HG03342 (cell line): ENCODE measurements around the gene ITGB3.
"Not testable (repeated sequence)": the region's sequence is repeated elsewhere in the genome, so short reads cannot be mapped to it uniquely, and the experiment has no call there.

Experiments
- ATAC-seq: cut with Tn5 transposase; IDR thresholded peaks from one replicate; pipeline ENCODE4 v1.9.1; 2021; ENCODE audit warnings: mild to moderate bottlenecking, moderate library complexity; ENCODE audit not compliant: unreplicated experiment

Gene ITGB3

DNA sequence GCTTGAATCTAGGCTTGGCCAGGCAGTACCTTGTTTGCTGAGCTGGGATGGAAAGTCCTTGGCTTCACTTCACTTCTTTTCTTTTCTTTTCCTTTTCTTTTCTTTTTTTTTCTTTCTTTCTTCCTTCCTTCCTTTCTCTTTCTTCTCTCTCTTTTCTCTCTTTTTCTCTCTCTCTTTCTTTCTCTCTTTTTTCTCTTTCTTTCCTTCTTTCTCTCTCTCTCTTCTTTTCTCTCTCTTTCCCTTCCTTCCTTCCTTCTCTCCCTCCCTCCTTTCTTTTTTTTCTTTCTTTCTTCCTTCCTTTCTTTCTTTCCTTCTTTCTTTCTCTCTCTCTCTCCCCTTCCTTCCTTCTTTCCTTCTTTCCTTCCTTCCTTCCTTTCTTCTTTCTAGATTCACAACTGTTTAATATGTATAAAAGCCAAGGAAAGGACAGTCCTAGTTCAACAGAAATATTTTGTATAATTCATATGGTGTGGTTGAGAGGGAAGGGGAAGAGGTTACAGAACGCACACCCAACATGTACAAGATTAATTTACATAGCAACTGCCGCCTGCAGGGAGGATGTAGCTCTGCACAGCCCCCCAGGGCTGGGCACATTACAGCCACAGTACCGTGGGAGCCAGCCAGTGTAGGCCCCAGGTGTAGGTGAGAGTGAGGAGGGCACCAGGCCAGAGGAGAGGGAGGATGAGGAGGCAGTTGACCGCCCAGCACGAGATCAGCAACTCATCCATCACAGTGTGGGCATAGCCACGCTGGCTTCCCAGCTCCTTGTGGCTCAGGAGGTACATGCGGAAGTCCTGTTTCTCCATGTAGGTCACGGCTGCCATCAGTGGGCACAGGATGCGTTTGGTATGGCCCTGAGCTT is 9.7 kb upstream of the ITGB3 start:
- no peak for ATAC-seq

DNA sequence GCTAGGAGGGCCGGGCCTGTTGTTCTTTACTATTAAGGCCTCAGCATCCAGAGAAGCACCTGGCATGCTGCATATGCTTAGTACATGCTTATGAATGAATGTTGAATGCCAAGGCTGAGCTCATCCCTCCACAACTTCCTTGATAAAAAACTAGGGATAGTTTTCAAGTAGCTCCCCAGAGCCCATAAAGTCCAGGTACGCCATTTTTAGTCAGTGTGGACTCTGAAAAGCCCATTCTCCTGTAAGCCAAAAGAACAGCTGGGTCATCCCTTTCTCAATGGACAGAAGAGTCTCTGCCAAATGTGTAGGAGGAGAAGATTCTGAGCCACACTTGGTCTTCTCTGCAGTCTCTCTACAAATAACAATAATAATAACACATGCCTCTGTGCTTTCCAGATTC is 8.9 kb upstream of the ITGB3 start:
- no peak for ATAC-seq

DNA sequence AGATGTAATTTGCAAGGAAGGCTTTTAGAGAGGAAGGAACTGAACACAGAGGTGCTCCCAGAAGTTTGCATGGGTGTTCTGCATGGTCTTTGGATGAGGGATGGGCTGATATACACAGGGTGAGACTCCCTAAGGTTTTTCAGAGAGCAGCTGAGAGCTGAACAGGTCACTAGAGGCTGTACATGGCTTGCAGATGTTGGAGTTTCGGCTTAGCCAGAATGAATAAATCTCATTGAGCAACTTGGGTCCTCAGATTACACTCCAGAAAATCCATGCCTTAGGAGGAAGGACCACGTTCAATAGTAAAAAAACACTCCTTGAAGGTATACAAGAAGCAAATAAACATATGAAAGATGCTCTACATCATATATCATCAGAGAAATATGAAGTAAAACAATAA is 7.5 kb upstream of the ITGB3 start:
- ATAC-seq = no peak

DNA sequence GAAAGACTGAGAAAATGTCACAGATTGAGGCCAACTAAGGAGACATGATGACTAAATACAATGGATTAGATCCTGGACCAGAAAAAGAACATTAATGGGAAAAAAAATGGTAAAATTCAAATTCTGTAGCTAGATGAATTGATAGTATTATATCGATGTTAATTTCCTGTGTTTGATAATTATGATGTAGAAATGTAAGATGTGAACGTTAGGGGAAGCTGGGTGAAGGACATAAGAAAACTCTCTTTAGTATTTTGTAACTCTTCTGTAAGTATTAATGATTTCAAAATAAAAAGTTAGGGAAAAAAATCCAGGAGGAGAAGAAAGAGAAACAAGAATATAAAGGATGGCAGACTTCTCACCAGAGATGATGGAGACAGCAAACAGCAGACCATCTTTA is 2.8 kb upstream of the ITGB3 start:
- ATAC-seq = no peak

DNA sequence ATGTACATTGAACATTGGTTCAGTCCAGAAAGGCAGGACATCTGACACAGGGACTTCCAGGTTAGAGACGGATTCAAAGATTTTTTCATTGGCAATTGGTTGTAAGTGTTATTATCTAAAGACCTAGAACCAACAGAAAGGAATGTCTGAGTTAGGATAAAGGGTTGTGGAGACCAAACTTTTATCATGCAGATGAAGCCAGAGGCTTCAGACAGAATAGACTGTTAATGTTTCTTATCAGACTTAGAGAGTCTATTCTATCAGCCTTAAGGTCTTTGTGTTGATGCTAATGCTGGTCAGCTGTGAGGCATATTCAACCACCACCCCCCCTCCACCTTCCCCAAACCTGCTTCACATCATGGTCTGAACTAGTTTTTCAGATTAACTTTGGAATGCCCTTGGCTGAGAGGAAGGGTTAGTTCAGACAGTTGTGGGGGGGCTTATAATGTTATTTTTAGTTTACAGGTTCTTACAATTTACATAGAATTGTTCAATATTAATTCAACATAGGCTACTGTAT is 2.1 kb upstream of the ITGB3 start:
- no peak for ATAC-seq

DNA sequence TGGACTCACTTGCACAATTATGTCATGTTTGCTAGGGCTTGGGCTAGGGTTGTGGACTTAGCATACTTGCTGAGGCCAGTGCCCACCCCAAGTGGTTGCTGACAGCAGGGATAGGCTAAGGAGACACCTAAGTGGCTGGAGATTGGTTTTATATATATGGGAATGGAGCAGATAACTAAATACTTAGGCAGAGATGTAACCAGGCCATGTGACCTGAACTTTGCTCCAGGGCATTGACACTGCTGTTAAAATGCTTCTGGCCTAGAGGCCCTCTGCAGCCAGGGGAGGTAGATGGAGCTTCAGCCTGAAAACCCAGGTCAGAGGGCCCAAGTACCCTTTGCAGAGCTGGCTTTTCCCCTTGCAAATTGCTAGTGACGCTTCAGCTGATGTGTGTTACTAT is 1.4 kb upstream of the ITGB3 start:
- ATAC-seq = no peak

DNA sequence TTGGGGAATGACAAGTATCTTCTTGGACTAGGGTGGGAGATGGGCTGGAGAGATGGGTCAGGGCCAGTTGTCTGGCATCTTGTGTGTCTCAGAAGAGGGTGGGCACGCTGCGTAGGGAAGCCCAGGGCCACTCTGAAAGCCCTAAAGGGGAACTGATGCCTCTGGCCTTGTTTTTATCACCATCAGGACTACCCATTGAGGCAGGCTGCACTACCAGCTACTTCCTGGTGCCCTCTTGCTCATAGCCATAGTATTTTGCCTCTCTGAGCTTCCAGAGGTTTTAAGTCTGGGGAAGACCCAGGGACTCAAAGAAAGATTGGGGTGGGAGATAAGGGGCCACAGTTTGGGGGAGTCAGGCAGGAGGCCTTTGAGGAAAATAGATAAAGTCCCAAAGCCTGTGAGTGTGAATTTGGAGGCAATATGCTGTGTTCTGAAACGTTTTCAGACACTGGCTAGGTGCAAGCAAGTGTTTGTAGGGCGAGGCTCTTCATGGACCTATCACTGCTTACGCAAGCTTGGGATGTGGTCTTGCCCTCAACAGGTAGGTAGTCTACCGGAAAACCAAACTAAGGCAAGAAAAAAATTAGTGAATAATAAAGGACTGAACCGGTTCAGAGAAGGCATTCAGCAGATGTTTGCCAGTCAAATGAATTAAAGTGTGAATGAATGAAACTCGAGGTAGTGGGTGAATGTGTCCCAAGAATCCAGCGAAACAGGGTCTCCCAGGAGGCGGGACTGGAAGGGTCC is 688 bp upstream of the ITGB3 start:
- ATAC-seq = no peak

DNA sequence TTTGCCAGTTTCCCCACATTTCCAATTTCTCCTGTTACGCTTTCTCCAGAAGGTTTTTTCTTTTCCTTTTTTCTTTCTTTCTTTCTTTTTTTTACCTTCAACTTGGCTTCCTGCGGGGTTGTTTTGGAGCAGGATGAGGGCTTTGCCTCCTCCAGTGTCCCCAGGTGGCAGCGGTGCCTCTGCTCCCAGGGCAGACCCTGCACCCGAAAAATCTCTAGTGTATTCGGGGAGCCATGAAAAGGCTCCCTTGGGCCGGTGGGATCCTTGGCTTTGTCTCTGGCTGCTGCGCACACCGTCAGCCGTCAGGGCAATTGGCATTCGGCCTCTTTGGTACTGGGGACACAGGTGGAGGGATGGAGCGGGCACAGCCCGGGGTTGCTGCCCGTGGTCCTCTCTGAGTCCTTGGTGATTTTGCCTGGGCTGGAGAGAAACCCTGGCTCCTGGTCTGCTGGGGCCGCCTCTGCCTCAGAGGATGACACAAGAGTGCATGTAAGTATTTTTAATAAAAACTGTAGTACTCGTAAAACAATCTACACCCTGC is 846 bp downstream of the ITGB3 start:
- ATAC-seq = no peak

DNA sequence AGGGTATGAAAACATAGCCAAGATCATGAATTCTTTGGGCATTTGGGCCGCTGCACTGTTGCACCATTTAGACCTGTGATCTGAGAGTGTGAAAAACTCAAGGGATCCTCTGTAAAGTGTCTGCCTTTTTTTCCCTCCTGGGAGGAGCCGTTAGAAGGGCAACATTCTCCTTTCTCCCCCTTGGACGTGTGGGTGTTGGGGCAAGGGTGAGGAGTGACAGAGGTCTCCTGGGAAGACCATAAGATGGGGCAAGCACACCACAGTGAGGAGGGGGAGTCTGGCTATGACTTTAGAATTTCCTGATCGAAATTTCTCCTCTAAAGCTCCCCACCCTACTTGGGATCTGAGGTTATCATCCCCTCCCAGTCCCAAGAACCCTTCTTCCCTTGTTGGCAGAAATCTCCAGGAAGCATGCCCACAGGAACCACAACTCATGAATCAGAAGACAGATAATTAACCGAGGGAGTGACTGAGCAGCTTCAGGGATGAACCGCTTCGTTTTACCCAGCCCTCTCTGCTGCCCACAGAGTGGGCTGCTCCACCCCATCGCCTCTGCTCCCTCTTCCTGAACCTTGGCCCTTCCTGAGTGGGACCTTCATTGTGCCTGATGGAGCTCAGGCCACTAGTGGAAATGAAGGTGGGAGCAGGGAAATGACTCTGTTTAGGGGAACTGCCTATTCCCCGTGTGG is 4.2 kb downstream of the ITGB3 start:
- no peak for ATAC-seq

DNA sequence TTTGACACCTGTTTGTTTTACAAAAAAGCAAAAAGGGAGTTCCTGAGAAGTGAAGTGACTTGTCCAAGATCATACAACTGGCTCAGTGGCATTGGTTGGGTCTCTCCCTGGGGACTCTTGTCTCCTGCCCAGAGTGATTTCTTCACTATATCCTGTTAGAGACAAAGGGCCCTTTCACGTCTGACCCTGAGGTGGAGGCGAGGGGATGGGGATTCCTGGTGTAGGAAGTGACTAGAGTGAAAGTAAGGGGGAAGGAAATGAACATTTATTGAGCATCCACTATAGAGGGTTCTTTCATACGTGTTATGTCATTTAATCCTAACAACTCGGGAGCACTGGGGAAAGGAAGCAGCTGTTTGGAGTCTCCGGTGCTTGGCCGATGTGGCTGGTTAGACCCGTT is 9.0 kb downstream of the ITGB3 start:
- ATAC-seq = no peak

DNA sequence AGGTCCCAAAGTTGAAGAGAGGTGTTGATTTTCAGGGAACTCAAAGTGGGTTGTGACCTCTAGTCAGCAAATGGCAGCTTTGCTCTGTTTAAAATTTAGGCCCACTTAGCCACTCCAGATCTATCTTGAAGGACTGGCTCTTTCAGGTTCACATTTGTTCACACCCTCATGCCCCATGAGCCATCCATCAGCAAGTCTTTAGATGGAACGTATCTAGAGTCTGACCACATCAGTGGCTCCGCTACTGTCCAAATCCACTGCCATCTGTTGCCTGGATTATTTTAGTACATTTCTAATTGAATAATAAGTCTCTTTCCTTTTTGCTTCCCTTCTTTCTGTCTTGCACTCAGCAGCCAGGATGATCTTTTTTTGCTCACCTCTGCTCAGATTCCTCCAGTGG is 10.5 kb downstream of the ITGB3 start:
- ATAC-seq = no peak

DNA sequence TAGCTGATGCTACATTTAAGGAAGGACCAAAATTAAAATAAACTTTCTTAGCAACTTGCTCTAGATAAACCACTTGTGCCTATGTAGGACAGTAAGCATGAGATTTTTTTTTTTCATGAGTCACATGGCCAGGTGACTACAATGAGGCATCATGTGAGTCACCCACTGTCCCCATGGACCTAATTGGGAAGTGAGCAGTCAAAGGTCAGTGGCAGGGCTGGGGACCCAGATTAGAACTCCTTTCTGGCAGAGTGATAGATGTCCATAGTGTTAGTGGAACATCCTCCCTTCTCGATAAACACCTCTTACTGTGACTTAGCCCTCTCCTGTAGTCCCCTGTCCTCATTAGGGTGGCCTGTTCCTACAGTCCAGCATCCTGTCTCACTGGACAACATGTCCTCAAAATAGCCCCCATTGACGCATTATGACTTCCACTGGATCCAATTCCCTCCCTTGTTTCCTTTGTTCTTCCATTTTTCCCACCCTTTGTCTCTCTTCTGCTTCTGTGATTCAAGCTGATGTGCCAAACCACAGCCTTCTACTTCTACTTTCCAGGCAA is 12.4 kb downstream of the ITGB3 start:
- ATAC-seq = no peak

DNA sequence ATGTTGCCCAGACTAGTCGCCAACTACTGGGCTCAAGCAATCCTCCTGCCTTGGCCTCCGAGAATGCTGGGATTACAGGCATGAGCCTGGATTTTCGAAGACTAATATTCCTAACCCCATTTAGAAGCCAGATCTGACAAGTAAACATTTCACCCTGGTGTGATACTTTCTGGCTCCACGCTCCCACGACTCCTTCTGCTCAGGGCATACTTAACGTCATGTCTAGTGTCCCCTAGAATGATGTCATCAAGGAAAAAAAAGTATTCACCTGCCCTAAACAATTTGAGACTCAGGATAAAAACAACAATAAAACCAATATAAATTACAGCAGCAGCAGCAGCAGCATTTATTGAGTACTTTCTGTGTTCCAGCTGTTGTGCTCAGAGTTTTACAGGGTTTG is 13.2 kb downstream of the ITGB3 start:
- no peak for ATAC-seq

DNA sequence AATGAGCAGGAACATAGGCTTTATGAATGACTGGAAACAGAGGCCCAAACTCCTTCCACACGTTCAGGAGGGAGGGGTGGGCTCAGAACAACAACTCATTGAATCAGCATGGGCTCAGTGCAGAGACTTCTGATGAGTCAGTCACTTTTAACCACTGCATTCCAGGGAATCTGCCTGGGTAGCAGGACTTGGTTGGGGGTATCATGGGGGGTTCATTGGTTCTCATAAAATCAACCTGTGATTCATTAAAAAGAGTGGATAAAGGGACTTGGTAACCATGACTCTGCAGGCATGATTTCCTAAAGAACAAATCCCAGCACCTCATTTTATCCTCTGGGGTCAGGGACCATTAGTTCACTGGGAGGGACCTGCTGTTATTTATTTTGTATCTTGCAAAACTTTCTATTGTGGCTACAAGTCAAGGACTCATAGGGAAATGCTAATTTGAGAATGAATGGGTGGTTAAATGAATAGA is 13.8 kb downstream of the ITGB3 start:
- ATAC-seq = no peak

DNA sequence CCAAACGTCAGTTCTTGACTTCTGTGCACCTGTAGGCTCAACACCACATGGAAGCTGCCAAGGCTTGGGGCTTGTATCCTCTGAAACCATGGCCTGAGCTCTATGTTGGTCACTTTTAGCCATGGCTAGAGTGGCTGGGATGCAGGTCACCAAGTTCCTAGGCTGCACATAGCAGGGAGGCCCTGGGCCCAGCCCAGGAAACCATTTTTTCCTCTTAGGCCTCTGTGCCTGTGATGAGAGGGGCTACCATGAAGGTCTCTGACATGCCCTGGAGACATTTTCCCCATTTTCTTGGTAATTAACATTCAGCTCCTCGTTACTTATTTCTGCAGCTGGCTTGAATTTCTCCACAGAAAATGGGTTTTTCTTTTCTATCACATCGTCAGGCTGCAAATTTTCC is 15.3 kb downstream of the ITGB3 start:
- not testable (repeated sequence) for ATAC-seq

DNA sequence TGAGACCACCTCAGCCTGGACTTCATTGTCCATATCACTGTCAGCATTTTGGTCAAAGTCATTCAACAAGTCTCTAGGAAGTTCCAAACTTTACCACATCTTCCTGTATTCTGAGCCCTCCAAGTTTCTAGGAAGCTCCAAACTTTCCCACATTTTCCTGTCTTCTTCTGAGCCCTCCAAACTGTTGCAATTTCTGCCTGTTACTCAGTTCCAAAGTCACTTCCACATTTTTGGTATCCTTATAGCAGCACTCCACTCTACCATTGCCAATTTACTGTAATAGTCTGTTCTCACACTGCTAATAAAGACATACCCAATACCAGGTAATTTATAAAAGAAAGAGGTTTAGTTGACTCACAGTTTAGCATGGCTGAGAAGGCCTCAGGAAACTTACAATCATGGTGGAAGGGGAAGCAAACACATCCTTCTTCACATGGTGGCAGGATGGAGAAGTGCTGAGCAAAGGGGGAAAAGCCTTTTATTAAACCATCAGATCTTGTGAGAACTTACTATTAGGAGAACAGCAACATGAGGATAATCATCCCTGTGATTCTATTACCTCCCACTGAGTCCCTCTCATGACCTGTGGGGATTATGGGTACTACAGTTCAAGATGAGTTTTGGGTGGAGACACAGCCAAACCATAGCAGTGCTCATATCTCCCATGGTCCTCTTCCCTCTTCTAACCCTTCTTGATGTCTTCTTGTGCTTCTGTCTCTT is 16.1 kb downstream of the ITGB3 start:
- not testable (repeated sequence) for ATAC-seq

DNA sequence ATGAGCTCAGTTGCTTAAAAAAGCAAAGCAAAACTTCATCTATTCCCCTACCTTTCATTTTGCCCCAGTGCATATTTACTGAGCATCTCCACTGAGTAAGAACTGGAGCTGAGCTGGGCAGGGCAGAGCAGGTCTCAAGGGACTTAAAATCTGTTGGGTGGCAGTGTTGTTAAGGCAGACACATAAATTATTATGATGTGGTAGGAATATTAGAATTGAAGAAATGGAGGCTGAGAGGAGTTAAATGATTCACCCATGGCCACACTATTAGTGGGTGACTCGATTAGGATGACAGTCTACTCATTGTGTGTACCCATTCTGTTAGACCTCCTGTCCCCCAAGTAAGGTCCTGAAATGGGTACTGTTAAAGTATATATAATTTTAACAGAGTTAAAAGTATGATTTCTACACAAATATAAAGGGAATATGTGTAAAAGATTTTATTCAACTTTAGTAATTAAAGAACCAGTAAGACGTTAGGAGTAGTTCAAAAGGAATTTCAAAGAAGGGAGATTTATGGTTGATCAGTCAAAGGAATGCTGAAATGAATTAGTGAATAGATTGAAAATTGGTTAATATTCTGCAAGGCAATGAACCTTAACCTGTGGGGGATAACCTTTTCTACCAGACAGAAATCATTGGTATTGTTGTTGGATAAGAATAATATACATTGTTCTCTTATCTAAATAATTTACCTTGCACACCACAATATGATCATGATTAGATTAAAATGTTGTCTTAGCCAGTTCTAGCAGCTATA is 17.5 kb downstream of the ITGB3 start:
- no peak for ATAC-seq

DNA sequence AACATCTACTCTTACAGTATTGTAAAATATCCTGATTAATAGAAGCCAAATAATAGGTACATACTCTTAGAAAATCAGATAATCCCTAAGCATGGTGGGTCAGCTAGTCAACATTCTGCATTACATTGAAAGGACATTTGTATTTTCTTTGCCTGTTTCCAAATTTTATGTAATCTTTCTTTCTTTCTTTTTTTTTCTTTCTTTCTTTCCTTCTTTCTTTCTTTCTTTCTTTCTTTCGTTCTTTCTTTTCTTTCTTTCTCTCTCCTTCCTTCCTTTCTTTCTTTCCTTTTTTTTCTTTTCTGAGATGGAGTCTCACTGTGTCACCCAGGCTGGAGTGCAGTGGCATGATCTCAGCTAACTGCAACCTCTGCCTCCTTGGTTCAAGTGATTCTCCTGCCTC is 18.9 kb downstream of the ITGB3 start:
- no peak for ATAC-seq

DNA sequence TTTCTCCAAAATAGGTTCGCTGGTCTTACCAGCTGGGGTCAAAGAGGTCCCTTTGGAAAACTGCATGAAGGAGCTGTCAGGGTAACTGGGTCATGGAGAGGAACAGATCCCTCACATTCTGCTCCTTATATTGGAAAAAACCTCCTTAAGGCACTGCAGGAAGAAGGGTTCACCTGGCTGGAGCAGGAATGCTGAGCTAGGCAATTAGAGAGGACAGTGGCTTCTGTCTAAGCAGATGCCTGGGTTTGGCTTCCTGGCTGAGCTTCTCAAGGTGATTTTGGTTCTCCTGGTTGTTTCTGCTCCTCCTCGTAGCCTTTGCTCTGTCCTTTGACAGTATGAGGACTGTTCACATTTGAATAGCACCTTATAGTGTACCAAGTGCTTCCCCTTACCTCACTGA is 19.6 kb downstream of the ITGB3 start:
- no peak for ATAC-seq
